ENCODE measurements around the gene GEMIN8.

Gene GEMIN8

DNA sequence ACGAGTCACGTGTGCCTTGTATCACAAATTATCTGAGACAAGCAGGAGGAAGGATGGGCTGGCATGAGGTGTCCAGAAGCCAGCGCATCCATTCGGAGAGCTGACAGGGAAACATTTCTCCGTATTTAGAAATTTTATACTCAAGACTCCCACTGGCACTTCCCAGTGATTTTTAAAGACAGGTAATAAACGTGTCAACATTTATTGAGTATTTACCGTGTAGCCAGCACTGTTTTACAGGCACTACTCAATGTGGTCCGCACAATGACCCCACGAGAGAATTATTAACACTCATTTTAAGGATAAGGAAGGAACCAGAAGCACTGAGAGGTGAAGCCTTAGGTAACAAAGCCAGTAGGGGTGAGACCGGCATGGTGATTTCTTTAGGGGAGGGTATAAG lies 23.2 kb downstream of the GEMIN8 start:
- H3K27me3 ChIP-seq (ENCODE audit: insufficient read depth, low read length): no peaks in the 10 kb centered on the region
- H3K4me3 ChIP-seq (ENCODE audit: low read length): no peak overlapping the region
- H3K9me3 ChIP-seq (ENCODE audit: low read length): no peaks in the 10 kb centered on the region
- H3K36me3 ChIP-seq (ENCODE audit: insufficient read depth, low read length): peaks cover 8% of the 10 kb centered on the region
- no peaks in the 10 kb centered on the region for H3K4me1 ChIP-seq (ENCODE audit: insufficient read depth, low read length)
- H2AFZ ChIP-seq (ENCODE audit: low read depth, low read length): no peak overlapping the region

DNA sequence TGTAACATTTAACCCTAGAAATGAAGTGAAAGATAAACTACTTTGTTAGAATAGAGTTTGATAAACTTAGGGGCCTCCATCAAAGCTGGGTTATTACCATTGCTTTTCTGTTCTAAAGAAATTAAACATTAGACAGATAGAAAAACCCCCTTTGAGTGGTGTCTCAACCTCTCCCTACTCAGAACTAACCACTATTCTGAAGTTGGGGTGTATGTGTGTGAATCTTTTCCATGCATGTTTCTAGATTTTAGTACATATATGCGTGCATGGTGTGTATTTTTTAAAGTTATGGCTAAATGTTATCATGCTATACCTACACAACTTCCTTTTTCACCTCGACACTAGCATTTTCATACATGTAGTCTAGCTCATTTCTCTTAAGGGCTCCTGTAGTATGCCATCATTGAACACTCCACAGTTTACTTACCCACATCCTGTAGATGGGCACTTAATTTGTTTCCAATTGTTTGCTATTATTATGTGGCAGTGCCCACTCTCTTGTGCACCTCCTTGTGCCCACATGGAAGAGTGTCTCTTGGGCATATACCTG lies 25.7 kb downstream of the GEMIN8 start:
- H3K4me1 ChIP-seq (ENCODE audit: insufficient read depth, low read length): no peaks in the 10 kb centered on the region
- H3K9me3 ChIP-seq (ENCODE audit: low read length): no peaks in the 10 kb centered on the region
- peaks cover 5% of the 10 kb centered on the region for H3K36me3 ChIP-seq (ENCODE audit: insufficient read depth, low read length)
- H3K4me3 ChIP-seq (ENCODE audit: low read length): no peak overlapping the region
- no peaks in the 10 kb centered on the region for H3K27me3 ChIP-seq (ENCODE audit: insufficient read depth, low read length)
- no peak overlapping the region for H2AFZ ChIP-seq (ENCODE audit: low read depth, low read length)

GRCh38 chrX:14003028-14003427 lies 26.7 kb downstream of the GEMIN8 start:
- H3K4me3 ChIP-seq (ENCODE audit: low read length): no peak overlapping the region
- H3K36me3 ChIP-seq (ENCODE audit: insufficient read depth, low read length): no peaks in the 10 kb centered on the region
- H3K4me1 ChIP-seq (ENCODE audit: insufficient read depth, low read length): no peaks in the 10 kb centered on the region
- no peaks in the 10 kb centered on the region for H3K9me3 ChIP-seq (ENCODE audit: low read length)
- H3K27me3 ChIP-seq (ENCODE audit: insufficient read depth, low read length): no peaks in the 10 kb centered on the region
- H2AFZ ChIP-seq (ENCODE audit: low read depth, low read length): no peak overlapping the region

DNA sequence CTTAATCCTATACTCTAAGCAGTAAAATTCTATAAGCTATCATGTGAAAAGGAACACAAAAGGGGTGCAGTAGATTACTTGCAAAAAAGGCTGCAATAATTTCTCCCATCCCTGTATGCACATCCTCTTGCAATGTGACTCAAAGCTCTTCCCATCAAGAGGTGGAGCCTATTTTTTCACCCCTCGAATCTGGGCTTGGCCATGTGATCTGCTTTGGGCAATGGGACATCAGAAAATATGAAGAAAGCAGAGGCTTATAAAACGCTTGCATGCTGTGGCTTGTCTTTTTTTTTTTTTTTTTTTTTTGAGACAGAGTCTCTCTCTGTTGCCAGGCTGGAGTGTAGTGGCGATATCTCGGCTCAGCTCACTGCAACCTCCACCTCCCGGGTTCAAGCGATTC lies 33.0 kb downstream of the GEMIN8 start:
- no peak overlapping the region for H3K4me3 ChIP-seq (ENCODE audit: low read length)

GRCh38 chrX:13994536-13995080 lies 35.1 kb downstream of the GEMIN8 start:
- H3K9me3 ChIP-seq (ENCODE audit: low read length): no peaks in the 10 kb centered on the region
- no peaks in the 10 kb centered on the region for H3K36me3 ChIP-seq (ENCODE audit: insufficient read depth, low read length)
- H3K27me3 ChIP-seq (ENCODE audit: insufficient read depth, low read length): no peaks in the 10 kb centered on the region
- H3K4me3 ChIP-seq (ENCODE audit: low read length): no peak overlapping the region
- no peak overlapping the region for H2AFZ ChIP-seq (ENCODE audit: low read depth, low read length)
- no peaks in the 10 kb centered on the region for H3K4me1 ChIP-seq (ENCODE audit: insufficient read depth, low read length)

More for the DNA sequence above, 33.0 kb downstream of the GEMIN8 start:
- H3K4me1 ChIP-seq (ENCODE audit: insufficient read depth, low read length): no peaks in the 10 kb centered on the region
- no peaks in the 10 kb centered on the region for H3K9me3 ChIP-seq (ENCODE audit: low read length)
- H2AFZ ChIP-seq (ENCODE audit: low read depth, low read length): no peak overlapping the region
- no peaks in the 10 kb centered on the region for H3K27me3 ChIP-seq (ENCODE audit: insufficient read depth, low read length)
- H3K36me3 ChIP-seq (ENCODE audit: insufficient read depth, low read length): no peaks in the 10 kb centered on the region

DNA sequence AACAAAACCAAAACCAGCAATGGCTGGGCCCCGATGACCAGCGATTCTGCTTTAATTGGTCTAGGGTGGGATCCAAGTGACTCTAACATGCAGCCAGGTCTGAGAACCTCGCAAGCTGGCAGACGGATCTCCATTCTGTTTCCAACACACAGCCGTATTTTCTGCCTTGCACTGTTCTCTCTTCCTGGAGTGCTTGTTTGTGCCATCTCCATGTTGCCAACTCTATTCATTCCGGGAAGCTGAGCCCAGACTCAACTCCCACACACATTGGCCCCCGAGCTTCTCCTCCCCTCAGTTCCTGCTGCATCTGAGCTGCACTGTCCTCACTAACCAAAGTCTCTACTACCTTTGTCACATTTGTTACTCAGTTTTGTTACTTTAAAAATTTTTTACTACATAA lies 35.6 kb downstream of the GEMIN8 start:
- H3K4me1 ChIP-seq (ENCODE audit: insufficient read depth, low read length): no peaks in the 10 kb centered on the region
- no peaks in the 10 kb centered on the region for H3K27me3 ChIP-seq (ENCODE audit: insufficient read depth, low read length)
- H3K36me3 ChIP-seq (ENCODE audit: insufficient read depth, low read length): no peaks in the 10 kb centered on the region
- H2AFZ ChIP-seq (ENCODE audit: low read depth, low read length): no peak overlapping the region
- no peaks in the 10 kb centered on the region for H3K9me3 ChIP-seq (ENCODE audit: low read length)
- H3K4me3 ChIP-seq (ENCODE audit: low read length): no peak overlapping the region

- Histone ChIP-seq H3K9me3 (ENCODE audit: low read length) (no peaks in the 10 kb centered on the region), H2AFZ (ENCODE audit: low read depth, low read length) (no peak overlapping the region), H3K27me3 (ENCODE audit: insufficient read depth, low read length) (no peaks in the 10 kb centered on the region)
Measured at GRCh38 chrX:13990126-13990800, 39.4 kb downstream of the GEMIN8 start.

DNA sequence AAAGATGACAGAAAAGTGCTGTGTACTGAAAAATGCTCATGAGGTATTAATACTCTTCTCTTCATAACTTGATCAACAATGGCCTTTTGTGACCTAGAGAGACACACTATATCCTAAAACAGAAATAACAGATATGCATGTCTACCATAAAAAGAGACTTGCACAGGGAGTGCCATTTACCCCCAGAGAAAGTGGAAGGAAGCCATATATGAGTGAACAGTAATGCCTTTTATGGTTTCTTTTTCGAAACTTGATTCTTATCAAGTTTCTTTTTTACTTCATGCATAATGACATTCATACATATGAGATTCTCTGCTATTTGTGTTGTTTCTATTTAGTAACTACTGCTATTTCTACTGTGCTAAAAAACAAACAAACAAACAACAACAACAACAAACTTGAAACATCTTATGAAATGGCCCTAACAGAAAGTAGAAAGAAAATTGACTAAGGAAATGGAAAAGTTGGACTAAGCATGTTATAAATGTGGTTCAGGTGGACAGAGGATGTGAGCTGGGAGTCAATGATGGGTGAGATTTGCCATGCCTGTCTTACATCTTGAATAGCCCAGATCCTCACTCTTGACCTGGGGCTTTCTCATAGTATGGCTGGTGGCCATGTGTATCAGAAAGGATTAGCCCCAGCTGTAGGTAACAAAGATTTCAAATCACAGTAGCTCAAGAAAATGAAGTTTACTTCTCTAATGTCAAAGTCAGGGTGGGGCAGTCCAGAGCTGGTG lies 43.8 kb downstream of the GEMIN8 start:
- Histone ChIP-seq H3K4me3 (ENCODE audit: low read length) (no peak overlapping the region), H3K36me3 (ENCODE audit: insufficient read depth, low read length) (no peaks in the 10 kb centered on the region), H2AFZ (ENCODE audit: low read depth, low read length) (no peak overlapping the region), H3K4me1 (ENCODE audit: insufficient read depth, low read length) (no peaks in the 10 kb centered on the region), H3K9me3 (ENCODE audit: low read length) (peaks cover 2% of the 10 kb centered on the region), H3K27me3 (ENCODE audit: insufficient read depth, low read length) (no peaks in the 10 kb centered on the region)

More at GRCh38 chrX:13990126-13990800, 39.4 kb downstream of the GEMIN8 start:
- no peaks in the 10 kb centered on the region for H3K36me3 ChIP-seq (ENCODE audit: insufficient read depth, low read length)
- no peaks in the 10 kb centered on the region for H3K4me1 ChIP-seq (ENCODE audit: insufficient read depth, low read length)
- no peak overlapping the region for H3K4me3 ChIP-seq (ENCODE audit: low read length)

DNA sequence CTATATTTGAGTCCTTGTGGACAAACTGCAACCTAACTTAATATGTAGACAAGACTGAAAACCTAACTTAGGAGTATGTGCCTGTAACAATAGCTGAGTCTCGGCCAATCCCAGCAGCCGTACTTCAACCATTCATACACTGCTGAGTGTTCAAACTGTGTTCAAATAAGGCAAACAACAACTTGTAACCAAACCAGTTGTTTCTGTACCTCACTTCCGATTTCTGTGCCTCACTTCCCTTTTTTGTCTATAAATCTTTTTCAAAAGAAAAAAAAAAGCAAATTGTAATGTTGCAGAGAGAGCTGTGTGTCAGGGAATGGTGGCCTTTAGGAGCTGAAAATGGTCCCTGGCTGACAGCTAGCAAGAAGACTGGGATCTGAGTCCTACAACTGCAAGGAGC lies 46.0 kb downstream of the GEMIN8 start:
- Histone ChIP-seq H2AFZ (ENCODE audit: low read depth, low read length) (no peak overlapping the region), H3K4me1 (ENCODE audit: insufficient read depth, low read length) (no peaks in the 10 kb centered on the region), H3K36me3 (ENCODE audit: insufficient read depth, low read length) (no peaks in the 10 kb centered on the region), H3K9me3 (ENCODE audit: low read length) (peaks cover 2% of the 10 kb centered on the region), H3K4me3 (ENCODE audit: low read length) (no peak overlapping the region), H3K27me3 (ENCODE audit: insufficient read depth, low read length) (no peaks in the 10 kb centered on the region)

DNA sequence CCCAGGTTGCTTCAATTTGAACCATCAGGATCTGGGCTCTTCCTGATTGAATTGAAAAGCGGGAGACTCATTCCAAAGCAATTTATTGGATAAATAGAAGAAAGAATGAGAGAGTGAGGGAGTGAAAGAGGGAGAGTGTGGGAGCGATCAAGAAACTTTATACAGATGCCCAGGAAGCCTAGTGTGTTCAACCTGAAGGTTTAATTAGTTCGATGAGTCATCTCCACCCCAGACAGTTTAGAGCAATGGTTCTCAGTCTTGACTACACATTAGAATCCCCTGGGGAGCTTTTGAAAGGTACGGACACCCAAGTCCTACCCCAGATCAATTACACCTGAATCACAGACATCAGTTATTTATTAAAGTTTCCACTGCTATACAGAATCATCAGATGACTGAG lies 61.5 kb downstream of the GEMIN8 start:
- H3K4me3 ChIP-seq (ENCODE audit: low read length): no peak overlapping the region
- H3K27me3 ChIP-seq (ENCODE audit: insufficient read depth, low read length): no peaks in the 10 kb centered on the region
- H2AFZ ChIP-seq (ENCODE audit: low read depth, low read length): no peak overlapping the region
- no peaks in the 10 kb centered on the region for H3K4me1 ChIP-seq (ENCODE audit: insufficient read depth, low read length)
- no peaks in the 10 kb centered on the region for H3K9me3 ChIP-seq (ENCODE audit: low read length)
- H3K36me3 ChIP-seq (ENCODE audit: insufficient read depth, low read length): no peaks in the 10 kb centered on the region

DNA sequence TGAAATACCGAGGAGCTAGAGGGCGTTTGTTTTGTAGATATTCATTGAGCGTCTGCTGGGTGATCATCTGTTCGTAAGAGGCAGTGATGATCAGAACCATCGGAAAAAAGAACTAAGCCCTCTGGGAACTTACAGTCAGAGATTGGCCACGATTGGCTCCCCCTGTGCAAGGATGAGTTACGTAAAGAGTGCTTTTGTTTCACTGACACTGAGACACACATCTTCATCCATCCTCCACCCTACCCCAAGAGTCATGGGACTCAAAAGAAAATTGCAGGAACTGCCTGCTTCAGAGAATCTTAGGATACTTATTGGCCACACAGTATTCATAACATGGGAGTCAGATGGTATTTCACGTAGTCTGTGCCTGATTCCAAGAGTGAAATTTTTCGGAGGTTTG lies 62.1 kb downstream of the GEMIN8 start:
- no peak overlapping the region for H2AFZ ChIP-seq (ENCODE audit: low read depth, low read length)
- no peaks in the 10 kb centered on the region for H3K36me3 ChIP-seq (ENCODE audit: insufficient read depth, low read length)
- H3K9me3 ChIP-seq (ENCODE audit: low read length): no peaks in the 10 kb centered on the region
- H3K4me3 ChIP-seq (ENCODE audit: low read length): no peak overlapping the region
- H3K4me1 ChIP-seq (ENCODE audit: insufficient read depth, low read length): no peaks in the 10 kb centered on the region
- no peaks in the 10 kb centered on the region for H3K27me3 ChIP-seq (ENCODE audit: insufficient read depth, low read length)

GRCh38 chrX:13966793-13967125 lies 62.9 kb downstream of the GEMIN8 start:
- Histone ChIP-seq H3K4me3 (ENCODE audit: low read length) (no peak overlapping the region), H3K9me3 (ENCODE audit: low read length) (no peaks in the 10 kb centered on the region), H2AFZ (ENCODE audit: low read depth, low read length) (no peak overlapping the region), H3K36me3 (ENCODE audit: insufficient read depth, low read length) (no peaks in the 10 kb centered on the region), H3K27me3 (ENCODE audit: insufficient read depth, low read length) (no peaks in the 10 kb centered on the region), H3K4me1 (ENCODE audit: insufficient read depth, low read length) (no peaks in the 10 kb centered on the region)

GRCh38 chrX:13966071-13966792 lies 63.5 kb downstream of the GEMIN8 start:
- no peak overlapping the region for H3K4me3 ChIP-seq (ENCODE audit: low read length)
- no peaks in the 10 kb centered on the region for H3K27me3 ChIP-seq (ENCODE audit: insufficient read depth, low read length)
- H2AFZ ChIP-seq (ENCODE audit: low read depth, low read length): no peak overlapping the region
- H3K9me3 ChIP-seq (ENCODE audit: low read length): no peaks in the 10 kb centered on the region
- H3K36me3 ChIP-seq (ENCODE audit: insufficient read depth, low read length): no peaks in the 10 kb centered on the region
- H3K4me1 ChIP-seq (ENCODE audit: insufficient read depth, low read length): no peaks in the 10 kb centered on the region

Data from neuron (in vitro differentiated cells).